HTERT RPE-1 (cell line): Measurements from ENCODE around the gene GDF7.

Source experiments
- in situ Hi-C: fragments of 300-500 bp; cut with MboI; formaldehyde crosslinking; loops from 4 replicates; pipeline ENCODE4 v1.14.3; 2020; ENCODE audit warnings: low sequenced_read_pairs

The GDF7 gene

DNA sequence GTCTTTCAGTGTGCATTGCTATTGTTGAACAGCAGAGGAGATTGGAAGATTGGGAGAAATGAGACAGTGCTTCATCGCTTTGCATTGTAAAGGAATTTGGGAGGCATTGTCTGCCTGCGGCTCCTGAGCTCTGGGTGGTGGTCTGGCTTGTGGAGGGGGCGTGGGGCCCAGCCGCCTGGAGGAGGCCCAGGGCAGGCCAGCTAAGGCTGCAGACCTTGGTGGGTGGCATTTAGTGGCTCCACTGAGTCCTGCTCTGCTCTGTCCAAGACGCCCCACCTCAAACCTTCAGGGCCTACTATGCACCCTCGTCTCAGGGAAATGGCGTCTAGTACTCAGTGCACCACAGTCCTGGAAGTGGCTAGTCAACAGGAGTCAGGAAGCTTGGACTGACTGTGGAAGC, 10.4 kb upstream of the GDF7 start:
- in situ Hi-C loops: no loop called here

DNA sequence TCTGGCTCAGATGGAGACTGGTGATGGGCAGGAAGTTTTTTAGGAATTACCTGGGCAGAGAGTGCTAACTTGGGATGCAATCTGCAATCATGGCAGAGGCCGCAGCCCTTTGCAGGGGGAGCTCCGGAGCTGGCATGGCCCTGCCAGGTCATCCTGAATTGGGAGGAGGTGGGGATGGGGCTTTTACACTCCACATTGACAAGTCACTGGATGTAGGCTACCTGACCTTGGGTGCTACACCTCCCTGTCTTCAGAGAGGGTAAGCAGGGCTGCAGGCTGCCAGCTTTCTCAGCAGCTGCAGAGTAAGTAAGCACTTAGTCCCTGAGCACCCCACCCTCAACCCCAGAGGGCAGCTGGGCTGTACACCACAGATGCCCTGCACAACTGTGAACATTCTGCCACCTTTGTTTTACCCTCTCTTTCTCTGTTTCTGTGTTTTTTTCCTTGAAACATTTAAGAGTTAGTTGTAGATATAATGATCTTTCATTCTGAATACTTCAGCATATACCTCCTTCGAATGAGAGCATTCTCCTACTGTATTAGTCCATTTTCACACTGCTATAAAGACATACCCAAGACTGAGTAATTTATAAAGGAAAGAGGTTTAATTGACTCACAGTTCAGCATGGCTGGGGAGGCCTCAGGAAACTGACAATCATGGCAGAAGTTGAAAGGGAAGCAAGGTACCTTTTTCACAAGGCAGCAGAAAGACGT, 9.3 kb upstream of the GDF7 start:
- in situ Hi-C loops: no loop called here

DNA sequence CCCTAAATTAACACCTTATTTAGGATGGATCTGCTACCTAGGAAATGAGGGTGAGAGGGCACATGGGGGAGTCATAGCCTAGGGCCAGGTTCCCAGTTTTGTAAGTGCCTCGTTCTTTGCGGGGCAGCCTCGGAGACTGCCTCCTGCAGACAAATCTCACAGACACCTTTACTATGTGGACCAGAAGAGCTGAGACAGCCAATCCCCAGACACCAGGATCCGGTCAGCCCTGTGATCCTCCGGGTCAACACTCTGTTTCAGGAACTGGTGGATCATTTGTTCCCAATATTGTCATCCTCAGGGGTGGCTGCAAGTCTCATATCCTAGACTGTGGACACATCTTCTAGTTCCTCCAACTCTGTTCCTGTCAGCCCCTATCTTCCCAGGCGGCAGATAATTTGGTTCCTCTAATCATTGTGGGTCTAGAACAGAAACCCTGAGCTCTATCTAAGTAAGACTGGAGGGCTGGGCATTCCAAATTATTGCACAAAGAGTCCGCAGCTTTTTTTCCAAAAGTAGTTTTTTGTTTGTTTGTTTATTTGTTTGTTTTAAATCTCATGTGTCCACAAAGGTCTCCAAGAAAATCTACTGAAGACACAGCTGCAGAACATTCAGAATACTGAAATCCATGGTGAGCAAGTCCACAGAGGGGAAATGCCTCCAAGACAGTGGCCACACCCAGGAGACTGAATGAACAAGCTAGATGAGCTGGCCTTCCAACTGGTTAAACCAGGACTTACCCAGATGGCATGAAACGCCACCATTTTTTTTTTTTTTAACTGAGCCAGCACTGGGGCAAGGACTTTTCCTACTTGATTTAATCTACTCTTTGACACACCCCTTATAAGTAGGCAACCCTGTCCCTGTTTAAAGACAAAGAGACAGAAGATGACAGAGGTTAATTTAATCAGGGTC, 6.2 kb upstream of the GDF7 start:
- in situ Hi-C loops: no loop called here

DNA sequence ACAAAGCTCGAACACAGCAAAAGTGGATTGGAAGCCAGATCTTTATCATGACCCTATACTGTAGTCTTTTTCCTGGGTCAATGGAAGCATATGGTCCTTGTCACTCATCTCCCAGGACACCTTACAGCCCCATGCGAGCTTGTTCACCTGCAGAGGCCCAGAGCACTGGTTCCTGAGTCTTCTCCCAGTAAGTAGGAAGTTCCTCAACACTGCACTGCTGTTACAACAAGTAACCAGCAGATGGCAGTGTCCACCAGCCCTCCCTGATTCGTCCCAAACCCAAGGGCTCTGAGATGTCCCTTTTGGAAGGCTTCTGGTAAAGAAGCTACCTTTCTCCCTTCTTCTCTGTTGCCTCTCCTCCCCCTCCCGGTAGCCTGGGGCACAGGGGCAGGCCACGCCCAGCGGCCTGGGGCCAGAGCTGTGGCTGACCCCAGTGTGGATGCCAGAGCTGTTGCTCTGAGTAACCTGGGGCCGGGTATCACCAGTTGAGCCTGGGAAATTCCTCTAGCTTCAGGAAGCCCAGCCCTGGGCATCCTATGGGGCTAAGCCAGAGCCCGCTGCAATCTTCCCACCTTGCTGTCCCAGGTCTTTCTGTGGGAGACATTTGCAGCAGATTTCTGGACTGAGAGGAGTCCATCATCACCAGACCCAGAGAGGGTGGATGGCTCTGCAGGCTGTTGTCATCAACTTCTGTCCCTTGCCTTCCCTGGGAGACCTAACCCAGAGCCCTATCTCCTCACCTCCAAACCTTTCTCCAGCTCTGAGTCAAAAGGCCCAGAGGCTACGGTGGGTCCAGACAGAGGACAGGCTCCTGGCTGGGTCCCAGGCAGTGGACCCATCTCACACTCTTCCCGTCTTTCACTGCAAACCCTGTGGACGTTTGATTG, 5.3 kb upstream of the GDF7 start:
- in situ Hi-C loops: no loop called here

DNA sequence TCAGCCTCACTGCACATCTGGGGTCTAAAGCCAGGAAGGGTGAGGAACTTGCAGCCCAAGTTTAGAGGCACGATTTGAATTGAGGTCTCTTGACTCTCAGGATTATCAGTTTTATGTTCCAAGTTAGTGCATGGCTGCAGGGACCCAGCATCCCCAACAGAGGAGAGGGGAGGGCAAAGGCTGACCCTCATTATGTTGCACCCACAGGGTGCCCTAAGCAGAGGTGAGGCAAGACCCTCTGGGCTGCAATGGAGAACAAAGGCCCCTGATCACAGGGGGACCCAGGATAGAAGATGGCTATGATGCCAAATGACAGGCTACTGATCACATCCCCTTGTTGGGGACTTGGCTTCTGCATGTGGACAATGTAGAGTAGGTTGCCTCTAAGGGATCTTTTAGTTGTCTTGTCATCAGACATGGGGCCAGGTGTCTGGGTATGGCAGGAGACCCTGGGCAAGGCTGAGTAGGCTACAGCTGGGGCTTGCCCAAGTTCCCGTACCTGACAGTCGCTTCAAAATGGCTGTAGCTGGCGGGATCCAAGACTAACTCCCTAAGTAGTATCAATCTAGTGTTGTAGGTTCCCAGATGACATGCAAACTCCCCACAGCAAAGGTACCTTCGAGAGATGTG, 4.5 kb upstream of the GDF7 start:
- in situ Hi-C loops: no loop called here

DNA sequence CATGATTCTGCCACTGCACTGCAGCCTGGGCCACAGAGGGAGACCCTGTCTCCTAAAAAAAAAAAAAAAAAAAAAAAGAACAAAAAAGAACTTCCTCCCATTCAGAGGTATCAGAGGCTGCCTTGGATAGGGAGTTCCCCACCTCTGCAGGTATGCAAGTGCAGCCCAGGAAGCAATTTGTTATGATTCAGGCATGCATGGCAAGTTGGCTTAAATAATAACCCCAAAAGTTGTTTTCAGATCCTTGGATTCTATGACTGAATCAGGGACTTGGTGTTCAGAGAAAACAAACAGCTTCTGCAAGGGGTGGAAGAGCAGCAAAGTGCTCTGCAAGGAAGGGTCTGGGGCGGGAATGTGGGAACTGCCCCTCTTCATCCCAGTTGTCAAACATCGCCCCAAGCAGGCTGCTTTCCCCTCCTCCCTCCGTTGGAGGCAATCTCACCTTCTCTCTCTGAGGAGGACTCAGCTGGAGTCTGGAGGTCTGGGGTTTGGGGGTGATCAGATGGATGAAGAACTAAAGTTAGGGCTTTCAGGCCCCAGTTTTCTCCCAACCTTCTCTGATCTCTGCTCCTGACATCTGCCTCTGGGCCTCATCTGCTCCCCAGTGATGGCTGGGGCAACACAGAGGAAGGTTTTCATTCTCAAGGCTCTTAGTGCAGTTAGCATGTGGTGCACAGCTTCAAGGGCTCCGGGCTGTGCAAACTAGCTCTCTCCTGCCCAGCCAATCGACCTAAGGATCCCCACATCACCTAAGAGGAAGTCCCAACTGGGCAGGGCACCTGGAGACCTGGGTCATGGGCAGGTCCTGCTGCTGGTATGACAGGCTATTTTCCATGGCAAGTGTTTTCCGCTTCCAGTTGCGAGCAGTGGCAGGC, 3.5 kb upstream of the GDF7 start:
- in situ Hi-C loops: no loop called here

DNA sequence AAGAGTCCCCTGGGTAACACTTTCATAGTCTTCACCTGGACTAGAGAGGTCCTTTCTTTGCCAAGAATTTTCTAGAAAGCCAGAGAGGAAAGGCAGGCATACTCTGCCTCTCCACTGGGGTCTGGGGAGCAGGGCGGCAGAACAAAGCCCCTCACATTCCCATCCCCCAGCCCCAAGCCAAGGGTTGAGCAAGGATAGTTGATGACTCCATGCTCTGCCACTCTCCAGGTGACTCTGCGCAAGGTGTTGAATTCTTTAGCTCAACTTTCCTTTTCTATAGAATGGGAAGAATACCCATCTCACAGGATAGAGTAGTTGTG, 2.9 kb upstream of the GDF7 start:
- in situ Hi-C loops: no loop called here

DNA sequence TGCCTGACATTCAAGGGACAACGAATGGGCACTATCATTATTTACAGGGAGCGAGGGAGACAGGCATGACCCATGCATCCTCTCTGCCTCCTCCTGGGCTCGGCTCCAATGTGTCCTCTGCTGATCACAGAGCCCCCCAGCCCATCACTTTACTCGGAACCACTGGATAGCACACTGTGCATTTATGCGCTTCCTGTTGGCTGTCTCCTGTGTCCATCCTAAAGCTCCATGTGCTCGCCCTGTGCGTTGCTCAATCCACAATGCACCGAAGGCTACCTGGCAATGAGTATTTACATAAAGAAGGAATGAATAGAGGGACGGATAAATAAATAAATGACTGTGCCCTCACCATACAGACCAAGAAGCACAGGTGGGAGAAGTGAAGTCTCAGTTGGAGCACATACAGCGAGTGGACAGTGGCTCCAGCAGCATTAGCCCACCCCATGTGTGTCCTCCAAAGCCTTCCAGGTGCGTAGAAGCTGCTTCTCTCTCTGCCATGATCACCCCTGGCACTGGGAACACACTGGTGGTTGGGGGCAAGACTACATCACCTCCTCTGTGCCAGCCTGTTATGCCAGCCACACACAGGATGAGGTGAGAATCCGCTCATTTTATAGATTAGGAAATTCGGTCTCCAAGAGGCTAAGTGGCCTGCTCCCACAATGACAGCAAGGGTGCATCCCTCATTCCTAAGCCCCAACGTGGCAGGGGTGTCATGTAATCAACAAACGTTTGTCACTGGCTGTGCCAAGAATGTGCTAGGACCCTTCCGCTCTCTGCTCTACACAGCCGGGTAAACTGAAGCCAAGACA, 2.3 kb upstream of the GDF7 start:
- in situ Hi-C loops: no loop called here

DNA sequence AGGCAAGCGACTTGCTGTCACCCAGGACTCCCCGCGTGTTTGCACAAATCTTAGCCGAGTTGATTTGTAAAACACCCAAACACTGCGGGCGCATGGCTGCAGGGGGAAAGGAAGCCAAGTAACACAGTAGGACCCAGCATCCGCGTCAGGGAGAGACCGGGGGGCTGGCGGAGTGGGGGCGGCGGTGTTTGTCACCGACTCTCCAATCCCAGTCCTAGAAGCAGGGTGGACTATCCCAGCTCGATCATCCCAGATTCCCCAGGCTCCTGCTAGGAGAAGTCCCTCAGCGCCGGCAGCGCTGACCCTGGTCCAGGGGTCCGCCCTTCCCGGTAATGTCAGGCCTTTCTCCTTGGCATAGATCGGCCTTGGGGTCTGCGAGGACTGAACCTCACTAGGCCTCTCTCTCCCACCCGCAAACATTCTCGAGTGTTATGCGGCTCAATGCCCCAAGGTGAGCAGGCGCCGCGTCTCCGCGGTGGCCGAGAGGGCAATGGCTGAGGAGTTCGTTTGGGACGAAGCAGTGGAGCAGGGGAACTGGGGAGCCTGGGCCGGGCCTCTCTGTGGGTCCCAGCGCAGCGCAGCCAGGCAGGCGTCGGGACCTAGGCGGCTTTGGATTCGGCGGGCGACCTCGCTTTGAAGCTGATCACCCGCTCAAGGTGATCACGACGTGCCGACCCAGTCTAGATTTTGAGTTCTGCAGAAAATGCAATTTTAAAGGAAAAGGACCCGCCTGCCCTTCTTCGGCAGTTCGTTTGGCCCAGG, 1.5 kb upstream of the GDF7 start:
- in situ Hi-C loops: no loop called here

DNA sequence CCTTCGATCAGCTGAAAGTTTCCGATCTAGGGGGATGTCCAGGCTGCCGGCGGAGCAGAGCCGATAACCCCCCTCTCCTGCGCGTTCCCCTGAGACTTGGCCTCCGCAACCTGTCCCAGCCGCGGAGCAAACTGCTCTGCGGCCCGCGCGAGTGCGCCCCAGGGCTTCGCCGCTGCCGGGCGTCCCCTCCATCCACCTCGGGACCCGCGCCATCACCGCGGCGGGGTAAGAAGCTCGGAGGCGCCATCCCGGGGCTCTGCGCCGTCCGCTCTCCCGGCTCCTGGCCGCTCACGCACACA, 990 bp upstream of the GDF7 start:
- in situ Hi-C loops: no loop called here

DNA sequence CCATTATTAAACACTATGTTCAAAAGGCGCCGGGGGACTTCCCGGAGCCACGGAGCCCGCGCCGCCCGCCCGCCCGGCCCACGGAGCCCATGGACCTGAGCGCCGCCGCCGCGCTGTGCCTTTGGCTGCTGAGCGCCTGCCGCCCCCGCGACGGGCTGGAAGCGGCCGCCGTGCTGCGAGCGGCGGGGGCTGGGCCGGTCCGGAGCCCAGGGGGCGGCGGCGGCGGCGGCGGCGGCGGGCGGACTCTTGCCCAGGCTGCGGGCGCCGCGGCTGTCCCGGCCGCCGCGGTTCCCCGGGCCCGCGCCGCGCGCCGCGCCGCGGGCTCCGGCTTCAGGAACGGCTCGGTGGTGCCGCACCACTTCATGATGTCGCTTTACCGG, 197 bp downstream of the GDF7 start:
- in situ Hi-C loops: no loop called here

DNA sequence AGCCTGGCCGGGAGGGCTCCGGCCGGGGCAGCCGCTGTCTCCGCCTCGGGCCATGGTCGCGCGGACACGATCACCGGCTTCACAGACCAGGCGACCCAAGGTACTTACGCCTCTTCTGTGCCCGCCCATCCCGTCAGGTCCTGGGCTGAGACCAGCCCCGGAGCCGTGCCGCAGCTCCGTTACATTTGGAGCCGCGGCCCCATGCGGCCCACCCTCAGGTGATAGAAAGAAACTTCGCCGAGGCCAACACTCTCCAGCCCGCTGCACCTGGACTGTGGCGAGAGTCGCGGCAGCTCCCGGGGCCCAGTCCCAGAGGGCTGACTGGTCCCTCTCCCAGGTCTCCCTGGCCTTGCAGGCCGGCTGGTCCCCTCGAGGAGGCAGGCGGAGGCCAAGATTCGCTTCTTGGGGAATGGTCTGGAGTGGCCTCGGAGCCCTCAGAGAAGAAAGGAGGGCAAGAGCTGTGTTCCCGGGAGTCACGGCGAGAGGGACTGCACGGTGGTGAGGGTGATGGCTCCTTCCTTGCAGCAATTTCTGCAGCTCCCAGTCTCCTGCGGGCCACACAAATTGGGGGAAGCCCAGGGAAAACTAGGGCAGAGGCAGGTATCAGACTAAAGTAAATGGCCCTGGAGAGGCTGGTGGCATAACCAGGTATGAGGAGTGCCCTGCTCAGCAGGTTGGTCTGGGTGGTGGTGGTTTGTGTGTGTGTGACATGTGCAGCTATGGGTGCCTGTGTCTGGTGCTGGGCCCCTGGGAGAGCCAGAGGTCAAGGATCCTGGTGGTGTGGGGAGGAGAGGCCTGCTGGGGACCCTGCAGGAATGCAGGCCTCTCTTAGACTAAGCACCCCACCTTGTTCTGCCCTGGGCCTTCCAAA, 822 bp downstream of the GDF7 start:
- in situ Hi-C loops: no loop called here

DNA sequence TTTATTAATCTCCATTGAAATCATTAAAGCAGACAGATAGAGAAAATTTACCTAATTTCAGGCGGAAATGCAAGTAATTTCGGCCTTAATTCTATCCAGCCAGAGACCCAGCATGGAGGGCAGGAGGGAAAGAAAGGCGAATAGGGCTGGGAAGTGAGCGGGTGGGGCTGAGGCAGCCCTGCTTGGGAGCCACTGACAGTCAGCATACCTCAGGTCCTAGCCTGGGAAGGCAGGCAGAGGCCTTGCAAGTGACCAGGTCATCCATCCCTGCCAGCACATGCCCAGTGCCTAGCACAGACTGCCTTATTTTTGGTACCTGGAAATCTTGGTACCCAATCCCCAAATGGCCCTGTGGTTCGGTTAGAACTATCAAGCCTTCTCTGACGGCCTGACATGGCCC, 1.5 kb downstream of the GDF7 start:
- in situ Hi-C loops: no loop called here

DNA sequence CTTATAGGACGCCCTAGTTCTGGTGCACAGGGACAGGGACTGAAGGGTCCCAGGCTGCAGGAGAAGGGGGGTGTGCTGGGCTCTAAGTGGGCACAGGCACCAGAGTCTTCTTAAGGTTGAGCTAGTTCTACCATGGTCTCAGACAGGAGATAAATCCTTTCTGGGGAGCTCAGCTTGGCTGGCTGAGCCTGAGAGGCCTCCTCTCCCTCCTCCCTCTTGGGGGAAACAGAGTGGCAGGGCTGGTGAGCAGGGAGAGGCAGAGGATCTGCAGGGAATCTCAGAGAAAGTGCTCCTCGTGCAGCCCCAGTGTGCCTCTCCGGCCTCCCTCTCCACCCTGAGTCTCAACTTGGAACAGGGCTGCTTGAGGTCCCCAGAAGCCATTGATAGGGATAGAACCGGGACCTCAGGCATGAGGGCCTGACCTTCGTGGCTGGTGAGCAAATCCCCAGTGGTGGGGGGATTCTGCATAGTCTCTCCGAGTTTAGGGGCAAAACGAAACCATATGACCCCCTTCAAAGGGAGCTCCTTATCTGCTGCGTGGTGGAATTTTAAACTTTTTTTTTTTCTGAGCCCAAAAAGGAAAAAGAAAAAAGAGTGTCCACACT, 2.0 kb downstream of the GDF7 start:
- in situ Hi-C loops: no loop called here

DNA sequence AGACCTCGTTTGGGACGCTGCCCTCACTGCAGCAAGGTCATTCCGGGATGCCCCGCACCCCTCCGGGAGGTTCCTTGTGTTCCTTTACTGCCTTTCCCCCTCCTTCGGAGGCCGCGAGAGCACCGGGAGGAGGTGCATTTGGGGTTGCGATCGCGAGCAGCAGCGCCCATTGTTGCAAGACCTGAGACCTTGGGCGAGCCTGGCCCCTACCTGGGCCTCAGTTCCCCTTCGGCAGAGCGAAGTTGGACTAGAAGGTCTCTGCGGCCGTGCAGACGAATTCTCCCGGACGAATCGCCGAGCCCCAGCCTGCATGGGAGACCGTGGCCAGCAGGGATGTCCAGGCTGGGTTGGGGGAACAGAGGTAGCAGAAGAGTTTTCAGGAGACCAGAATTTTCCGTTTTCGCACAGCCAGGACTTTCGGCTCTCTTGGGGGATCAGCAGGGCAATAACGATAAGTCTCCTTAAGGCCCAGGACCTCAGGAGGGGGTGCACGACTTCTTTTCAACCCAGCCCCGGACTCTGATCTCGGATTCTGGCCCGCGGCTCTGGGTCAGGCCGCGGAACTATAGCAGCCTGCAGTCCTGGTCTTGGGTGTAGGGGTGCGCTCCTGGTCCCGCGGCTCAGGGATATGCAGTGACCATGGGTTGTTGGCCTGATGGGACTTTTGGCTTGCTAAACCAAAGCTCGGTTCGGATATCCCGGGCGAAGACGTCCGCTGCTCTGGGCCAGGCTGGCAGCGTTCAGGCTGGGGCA, 2.8 kb downstream of the GDF7 start:
- in situ Hi-C loops: no loop called here

DNA sequence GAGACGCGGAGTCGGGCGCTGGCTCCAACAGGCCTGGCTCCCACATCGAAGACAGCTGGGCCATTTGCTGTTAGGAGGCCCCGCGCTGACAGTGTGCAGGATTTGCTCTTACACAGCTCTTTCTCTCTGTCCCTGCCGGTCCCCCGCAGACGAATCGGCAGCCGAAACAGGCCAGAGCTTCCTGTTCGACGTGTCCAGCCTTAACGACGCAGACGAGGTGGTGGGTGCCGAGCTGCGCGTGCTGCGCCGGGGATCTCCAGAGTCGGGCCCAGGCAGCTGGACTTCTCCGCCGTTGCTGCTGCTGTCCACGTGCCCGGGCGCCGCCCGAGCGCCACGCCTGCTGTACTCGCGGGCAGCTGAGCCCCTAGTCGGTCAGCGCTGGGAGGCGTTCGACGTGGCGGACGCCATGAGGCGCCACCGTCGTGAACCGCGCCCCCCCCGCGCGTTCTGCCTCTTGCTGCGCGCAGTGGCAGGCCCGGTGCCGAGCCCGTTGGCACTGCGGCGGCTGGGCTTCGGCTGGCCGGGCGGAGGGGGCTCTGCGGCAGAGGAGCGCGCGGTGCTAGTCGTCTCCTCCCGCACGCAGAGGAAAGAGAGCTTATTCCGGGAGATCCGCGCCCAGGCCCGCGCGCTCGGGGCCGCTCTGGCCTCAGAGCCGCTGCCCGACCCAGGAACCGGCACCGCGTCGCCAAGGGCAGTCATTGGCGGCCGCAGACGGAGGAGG, 3.5 kb downstream of the GDF7 start:
- in situ Hi-C loops: no loop called here
